OCI-LY7 (cell line): ENCODE results near the gene CIT. TPM values are rescaled to one million over a fixed set of nuclear protein-coding genes. Genes with fewer than 3 reads are reported as not detected.

Source experiments
- BruUV-seq: library from RNA; stranded (reverse); fragments of 400-500 nt; replicated peaks from 2 replicates; lab custom pipeline; 2021; lab: Mats Ljungman, UMichigan
- CTCF ChIA-PET: fragments of 300-600 bp; sonication (Branson Sonifier 250); formaldehyde crosslinking; loops from one replicate; lab custom pipeline; 2022; ENCODE audit warnings: antibody characterized with exemption; ENCODE audit not compliant: unreplicated experiment; lab: Charles Lee
- POLR2A ChIA-PET: fragments of 300-600 bp; sonication (Branson Sonifier 250); formaldehyde crosslinking; loops from one replicate; lab custom pipeline; 2022; ENCODE audit warnings: antibody characterized with exemption; lab: Charles Lee
- DNase-seq: peaks from one replicate; pipeline ENCODE4 v3.0.0-alpha.2; 2015; ENCODE audit warnings: low spot score
- H2AFZ ChIP-seq: fragments of 200-600 bp; sonication (generic), shearing (Covaris generic); 2 replicates; pipeline ENCODE4 v1.6.1; 2014; ENCODE audit warnings: mild to moderate bottlenecking, antibody characterized with exemption, low read length, moderate library complexity
- H3K27ac ChIP-seq: fragments of 200-600 bp; sonication (generic); 2 replicates; pipeline ENCODE4 v1.5.1; 2014; ENCODE audit warnings: mixed run types, low read depth, mild to moderate bottlenecking, moderate library complexity, low read length, inconsistent platforms; ENCODE audit not compliant: poor library complexity, severe bottlenecking
- H3K36me3 ChIP-seq: fragments of 200-600 bp; sonication (generic); 2 replicates; pipeline ENCODE4 v1.6.1; 2014; ENCODE audit warnings: mild to moderate bottlenecking, antibody characterized with exemption, low read length, moderate library complexity, mixed read lengths; ENCODE audit not compliant: insufficient read depth
- H3K4me1 ChIP-seq: fragments of 200-600 bp; sonication (generic); 2 replicates; pipeline ENCODE4 v1.5.1; 2014; ENCODE audit warnings: mild to moderate bottlenecking, low read length; ENCODE audit not compliant: insufficient read depth, poor library complexity, severe bottlenecking
- H3K4me2 ChIP-seq: fragments of 200-600 bp; sonication (generic); 2 replicates; pipeline ENCODE4 v1.6.1; 2014; ENCODE audit warnings: mild to moderate bottlenecking, low read length
- H3K4me3 ChIP-seq: fragments of 200-600 bp; sonication (generic); 2 replicates; pipeline ENCODE4 v1.5.1; 2014; ENCODE audit warnings: mild to moderate bottlenecking, low read depth, low read length; ENCODE audit not compliant: poor library complexity, severe bottlenecking
- H3K79me2 ChIP-seq: fragments of 200-600 bp; sonication (generic); 2 replicates; pipeline ENCODE4 v1.6.1; 2016; ENCODE audit warnings: low read depth, mild to moderate bottlenecking, low read length, moderate library complexity, mixed read lengths; ENCODE audit not compliant: insufficient read depth
- H3K9me2 ChIP-seq: fragments of 200-600 bp; sonication (generic); 2 replicates; pipeline ENCODE4 v1.6.1; 2016; ENCODE audit warnings: mild to moderate bottlenecking, low read length, mixed read lengths; ENCODE audit not compliant: insufficient read depth
- H3K9me3 ChIP-seq: fragments of 200-600 bp; sonication (generic); 2 replicates; pipeline ENCODE4 v1.6.1; 2014; ENCODE audit warnings: mild to moderate bottlenecking, mixed run types, low read length, mixed read lengths
- H4K20me1 ChIP-seq: fragments of 200-600 bp; sonication (generic); 2 replicates; pipeline ENCODE4 v1.6.1; 2014; ENCODE audit warnings: mild to moderate bottlenecking, antibody characterized with exemption, low read length, moderate library complexity, mixed read lengths; ENCODE audit not compliant: insufficient read depth
- EZH2phosphoT487 ChIP-seq: fragments of 200-600 bp; sonication (generic); IDR thresholded peaks from 2 replicates; pipeline ENCODE4 v1.6.1; 2018; ENCODE audit warnings: low read depth, borderline replicate concordance, mild to moderate bottlenecking, mixed run types, antibody characterized with exemption, low read length, moderate library complexity, mixed read lengths
- intact Hi-C: fragments of 100-400 bp; cut with micrococcal nuclease; formaldehyde crosslinking; loops from one replicate; pipeline ENCODE4 v1.10.0; 2022; ENCODE audit not compliant: unreplicated experiment
- total RNA-seq, 2 experiments: library from RNA; depleted of rRNA in 1 of 2; stranded (reverse); fragments of >200 nt in 1 of 2; shearing (Covaris generic) in 1 of 2; gene quantifications; 2 replicates each; pipeline ENCODE4 v1.2.3, GENCODE V29; 2014 to 2022
- TF ChIP-seq, protein P1 (sequence below): fragments of 200-600 bp; sonication (generic); conservative IDR thresholded peaks from 2 replicates; pipeline ENCODE4 v1.5.1; 2014; ENCODE audit warnings: mild to moderate bottlenecking, antibody characterized with exemption, low read length, moderate library complexity, mixed read lengths

CIT gene
- total RNA-seq, 2 experiments from 2014 or later: 33.4 to 90.1 TPM

DNA sequence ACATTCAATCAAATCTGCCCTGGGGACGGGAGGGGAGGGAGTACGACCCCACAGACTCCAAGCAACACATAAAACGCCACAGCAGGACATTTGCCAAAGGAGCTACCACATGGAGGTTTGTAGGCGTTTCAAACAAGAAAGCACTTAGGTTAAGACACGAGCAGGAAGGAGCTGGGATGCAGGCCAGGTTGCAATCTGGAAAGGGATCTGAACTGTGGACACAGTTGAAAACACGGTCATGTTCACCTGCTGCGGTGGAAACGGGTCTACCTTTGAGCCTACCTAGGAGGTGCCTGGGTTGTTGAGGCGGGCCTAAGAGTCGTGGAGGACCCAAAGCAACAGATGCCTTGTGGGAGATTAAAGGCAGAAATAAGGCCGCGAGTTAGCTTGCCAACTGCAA is 190.8 kb downstream of the CIT start:
- Histone ChIP-seq H3K79me2 (no peaks in the 10 kb centered on the region), H2AFZ (no peak overlapping the region), H3K27ac (no peak overlapping the region), H4K20me1 (no peaks in the 10 kb centered on the region), H3K4me1 (peaks cover 18% of the 10 kb centered on the region), H3K4me2 (no peak overlapping the region), H3K4me3 (no peak overlapping the region), H3K9me3 (no peaks in the 10 kb centered on the region), H3K9me2 (no peaks in the 10 kb centered on the region), H3K36me3 (peaks cover 71% of the 10 kb centered on the region)
- TF ChIP-seq EZH2phosphoT487: no peak
- TF ChIP-seq, protein P1, sequence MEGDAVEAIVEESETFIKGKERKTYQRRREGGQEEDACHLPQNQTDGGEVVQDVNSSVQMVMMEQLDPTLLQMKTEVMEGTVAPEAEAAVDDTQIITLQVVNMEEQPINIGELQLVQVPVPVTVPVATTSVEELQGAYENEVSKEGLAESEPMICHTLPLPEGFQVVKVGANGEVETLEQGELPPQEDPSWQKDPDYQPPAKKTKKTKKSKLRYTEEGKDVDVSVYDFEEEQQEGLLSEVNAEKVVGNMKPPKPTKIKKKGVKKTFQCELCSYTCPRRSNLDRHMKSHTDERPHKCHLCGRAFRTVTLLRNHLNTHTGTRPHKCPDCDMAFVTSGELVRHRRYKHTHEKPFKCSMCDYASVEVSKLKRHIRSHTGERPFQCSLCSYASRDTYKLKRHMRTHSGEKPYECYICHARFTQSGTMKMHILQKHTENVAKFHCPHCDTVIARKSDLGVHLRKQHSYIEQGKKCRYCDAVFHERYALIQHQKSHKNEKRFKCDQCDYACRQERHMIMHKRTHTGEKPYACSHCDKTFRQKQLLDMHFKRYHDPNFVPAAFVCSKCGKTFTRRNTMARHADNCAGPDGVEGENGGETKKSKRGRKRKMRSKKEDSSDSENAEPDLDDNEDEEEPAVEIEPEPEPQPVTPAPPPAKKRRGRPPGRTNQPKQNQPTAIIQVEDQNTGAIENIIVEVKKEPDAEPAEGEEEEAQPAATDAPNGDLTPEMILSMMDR: no peak
- no peak for DNase-seq
- no TSS peak for BruUV-seq
- POLR2A ChIA-PET: no interaction called here
- intact Hi-C loops: no loop called here
- CTCF ChIA-PET: no interaction called here

DNA sequence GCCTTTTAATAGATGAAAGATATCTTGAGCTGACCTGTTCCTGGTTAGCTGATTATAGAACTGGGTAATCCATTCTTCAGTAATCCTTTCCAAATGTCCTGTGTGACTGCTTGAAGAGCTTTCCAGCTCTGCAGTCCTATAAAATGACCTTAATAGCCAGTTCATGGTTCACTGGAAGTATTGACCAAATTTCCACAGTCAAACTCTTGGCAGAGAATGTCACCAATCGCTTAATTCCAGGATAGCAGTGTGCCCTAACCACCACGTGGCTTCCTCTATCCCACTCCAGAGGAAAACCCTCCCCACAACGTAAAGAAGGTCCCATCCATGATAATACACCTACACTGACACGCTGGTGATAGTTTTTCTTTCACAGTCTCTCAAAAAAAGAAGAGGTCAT is 191.7 kb downstream of the CIT start:
- Histone ChIP-seq H3K79me2 (no peaks in the 10 kb centered on the region), H3K9me3 (no peaks in the 10 kb centered on the region), H3K36me3 (peaks cover 76% of the 10 kb centered on the region), H2AFZ (no peak overlapping the region), H3K4me1 (peaks cover 19% of the 10 kb centered on the region), H3K9me2 (no peaks in the 10 kb centered on the region), H4K20me1 (no peaks in the 10 kb centered on the region), H3K4me2 (no peak overlapping the region), H3K4me3 (no peak overlapping the region), H3K27ac (no peak overlapping the region)
- CTCF ChIA-PET: no interaction called here
- TF ChIP-seq EZH2phosphoT487: no peak
- TF ChIP-seq, protein P1: no peak
- intact Hi-C loops: no loop called here
- DNase-seq: no peak
- POLR2A ChIA-PET: no interaction called here
- no TSS peak for BruUV-seq

DNA sequence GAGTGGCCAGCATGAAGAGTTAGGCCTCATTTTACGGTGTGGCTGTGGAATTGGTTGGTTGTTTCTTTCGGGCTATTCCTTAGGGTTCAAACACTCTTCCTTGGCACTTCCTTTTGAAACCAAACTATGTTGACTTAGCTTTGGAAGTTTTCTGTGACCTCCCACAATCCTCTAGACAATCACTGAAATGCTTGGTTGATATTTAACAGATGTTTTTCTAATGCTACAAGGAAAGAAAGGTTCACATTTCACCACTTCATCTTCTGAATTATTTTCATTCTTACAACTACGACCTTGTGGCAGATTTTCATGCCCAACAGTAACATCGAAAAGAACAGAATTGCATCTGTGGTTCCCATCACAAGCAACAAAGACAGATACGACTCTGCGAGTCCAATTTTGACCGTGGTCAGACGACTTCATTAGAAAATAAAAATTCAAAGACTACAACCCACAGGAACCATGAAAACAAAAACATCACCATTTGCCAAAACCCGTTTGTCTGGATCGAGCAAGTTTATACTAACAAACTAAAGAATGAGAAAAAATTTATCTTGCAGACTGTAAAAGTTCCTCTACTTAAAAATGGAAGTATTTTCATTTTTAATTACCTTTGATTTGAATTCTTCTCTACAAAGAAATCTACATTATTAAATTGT is 192.3 kb downstream of the CIT start:
- ChIA-PET POLR2A (no interaction called here), CTCF (no interaction called here)
- H4K20me1 ChIP-seq: no peaks in the 10 kb centered on the region
- H3K9me3 ChIP-seq: no peaks in the 10 kb centered on the region
- H3K27ac ChIP-seq: no peak overlapping the region
- H3K4me1 ChIP-seq: peaks cover 19% of the 10 kb centered on the region
- no peak overlapping the region for H3K4me2 ChIP-seq
- peaks cover 76% of the 10 kb centered on the region for H3K36me3 ChIP-seq
- no peak for DNase-seq
- no peaks in the 10 kb centered on the region for H3K79me2 ChIP-seq
- no peak overlapping the region for H2AFZ ChIP-seq
- intact Hi-C loops: no loop called here
- H3K9me2 ChIP-seq: no peaks in the 10 kb centered on the region
- no TSS peak for BruUV-seq
- no peak overlapping the region for H3K4me3 ChIP-seq
- TF ChIP-seq, protein P1: no peak
- no peak for TF ChIP-seq EZH2phosphoT487
